Measurements from ENCODE around the gene ZSWIM6.
A peak's percentile ranks its signal among the peaks of the same experiment; 100 is the strongest.

Gene ZSWIM6

GRCh38 chr5:61331407-61332357 lies at the start of gene ZSWIM6:
Gene ZSWIM6, plus strand, starts transcription at chr5:61332258. Its CDS starts 15 bp downstream, at chr5:61332273.
- DNase-seq, result peak; percentile 100

- no peak for DNase-seq
Measured at GRCh38 chr5:61283471-61283870, 48.6 kb upstream of the ZSWIM6 start.

GRCh38 chr5:61285531-61285930 lies 46.5 kb upstream of the ZSWIM6 start:
- DNase-seq, result no peak

GRCh38 chr5:61286446-61287132 lies 45.5 kb upstream of the ZSWIM6 start:
- DNase-seq, result peak; percentile 44

GRCh38 chr5:61287474-61287873 lies 44.6 kb upstream of the ZSWIM6 start:
- no peak for DNase-seq

- no peak for DNase-seq
Measured at GRCh38 chr5:61289241-61289640, 42.8 kb upstream of the ZSWIM6 start.

- DNase-seq, result peak; percentile 41
Measured at GRCh38 chr5:61289669-61290306, 42.3 kb upstream of the ZSWIM6 start.

GRCh38 chr5:61290791-61291210 lies 41.3 kb upstream of the ZSWIM6 start:
- DNase-seq, result no peak

- DNase-seq, result no peak
Measured at GRCh38 chr5:61292062-61292657, 39.9 kb upstream of the ZSWIM6 start.

GRCh38 chr5:61293071-61293470 lies 39.0 kb upstream of the ZSWIM6 start:
- no peak for DNase-seq

GRCh38 chr5:61293873-61294272 lies 38.2 kb upstream of the ZSWIM6 start:
- DNase-seq, result no peak

- no peak for DNase-seq
Measured at GRCh38 chr5:61295365-61295764, 36.7 kb upstream of the ZSWIM6 start.

- no peak for DNase-seq
Measured at GRCh38 chr5:61298066-61298465, 34.0 kb upstream of the ZSWIM6 start.

- no peak for DNase-seq
Measured at GRCh38 chr5:61298580-61298979, 33.5 kb upstream of the ZSWIM6 start.

- DNase-seq, result no peak
Measured at GRCh38 chr5:61299261-61299681, 32.8 kb upstream of the ZSWIM6 start.

- peak; percentile 47 for DNase-seq
Measured at GRCh38 chr5:61301341-61302199, 30.5 kb upstream of the ZSWIM6 start.

- no peak for DNase-seq
Measured at GRCh38 chr5:61302200-61302563, 29.9 kb upstream of the ZSWIM6 start.

- no peak for DNase-seq
Measured at GRCh38 chr5:61303346-61303745, 28.7 kb upstream of the ZSWIM6 start.

- no peak for DNase-seq
Measured at GRCh38 chr5:61304590-61305381, 27.3 kb upstream of the ZSWIM6 start.

GRCh38 chr5:61306531-61307131 lies 25.4 kb upstream of the ZSWIM6 start:
- peak; percentile 92 for DNase-seq

- DNase-seq, result no peak
Measured at GRCh38 chr5:61307191-61307590, 24.9 kb upstream of the ZSWIM6 start.

Measured in suppressor macrophage treated with lipopolysaccharide for 4 hours (primary cell).